Choroid plexus epithelial cell (primary cell): Measurements from ENCODE around the gene TMPRSS2.

Experiments used
- DNase-seq: peaks from one replicate; pipeline ENCODE4 v3.0.0-alpha.2; 2010; ENCODE audit warnings: low read depth
- H3K4me3 ChIP-seq: 2 replicates; pipeline ENCODE4 v1.5.1; 2011; ENCODE audit warnings: low read depth, mild to moderate bottlenecking, control low read depth, low read length, moderate library complexity
- TF ChIP-seq, protein P1 (sequence below): conservative IDR thresholded peaks from 2 replicates; pipeline ENCODE4 v1.5.1; 2011; ENCODE audit warnings: low read depth, mild to moderate bottlenecking, control low read depth, inconsistent platforms, low read length, moderate library complexity

TMPRSS2 gene

GRCh38 chr21:41478319-41479177, 29.4 kb downstream of the TMPRSS2 start:
- no peak overlapping the region for H3K4me3 ChIP-seq
- TF ChIP-seq, protein P1, sequence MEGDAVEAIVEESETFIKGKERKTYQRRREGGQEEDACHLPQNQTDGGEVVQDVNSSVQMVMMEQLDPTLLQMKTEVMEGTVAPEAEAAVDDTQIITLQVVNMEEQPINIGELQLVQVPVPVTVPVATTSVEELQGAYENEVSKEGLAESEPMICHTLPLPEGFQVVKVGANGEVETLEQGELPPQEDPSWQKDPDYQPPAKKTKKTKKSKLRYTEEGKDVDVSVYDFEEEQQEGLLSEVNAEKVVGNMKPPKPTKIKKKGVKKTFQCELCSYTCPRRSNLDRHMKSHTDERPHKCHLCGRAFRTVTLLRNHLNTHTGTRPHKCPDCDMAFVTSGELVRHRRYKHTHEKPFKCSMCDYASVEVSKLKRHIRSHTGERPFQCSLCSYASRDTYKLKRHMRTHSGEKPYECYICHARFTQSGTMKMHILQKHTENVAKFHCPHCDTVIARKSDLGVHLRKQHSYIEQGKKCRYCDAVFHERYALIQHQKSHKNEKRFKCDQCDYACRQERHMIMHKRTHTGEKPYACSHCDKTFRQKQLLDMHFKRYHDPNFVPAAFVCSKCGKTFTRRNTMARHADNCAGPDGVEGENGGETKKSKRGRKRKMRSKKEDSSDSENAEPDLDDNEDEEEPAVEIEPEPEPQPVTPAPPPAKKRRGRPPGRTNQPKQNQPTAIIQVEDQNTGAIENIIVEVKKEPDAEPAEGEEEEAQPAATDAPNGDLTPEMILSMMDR, result no peak
- DNase-seq, result no peak

- TF ChIP-seq, protein P1, result no peak
- H3K4me3 ChIP-seq, result no peak overlapping the region
- DNase-seq, result no peak
These were observed 30.2 kb downstream of the TMPRSS2 start for GRCh38 chr21:41477641-41478318.

DNA sequence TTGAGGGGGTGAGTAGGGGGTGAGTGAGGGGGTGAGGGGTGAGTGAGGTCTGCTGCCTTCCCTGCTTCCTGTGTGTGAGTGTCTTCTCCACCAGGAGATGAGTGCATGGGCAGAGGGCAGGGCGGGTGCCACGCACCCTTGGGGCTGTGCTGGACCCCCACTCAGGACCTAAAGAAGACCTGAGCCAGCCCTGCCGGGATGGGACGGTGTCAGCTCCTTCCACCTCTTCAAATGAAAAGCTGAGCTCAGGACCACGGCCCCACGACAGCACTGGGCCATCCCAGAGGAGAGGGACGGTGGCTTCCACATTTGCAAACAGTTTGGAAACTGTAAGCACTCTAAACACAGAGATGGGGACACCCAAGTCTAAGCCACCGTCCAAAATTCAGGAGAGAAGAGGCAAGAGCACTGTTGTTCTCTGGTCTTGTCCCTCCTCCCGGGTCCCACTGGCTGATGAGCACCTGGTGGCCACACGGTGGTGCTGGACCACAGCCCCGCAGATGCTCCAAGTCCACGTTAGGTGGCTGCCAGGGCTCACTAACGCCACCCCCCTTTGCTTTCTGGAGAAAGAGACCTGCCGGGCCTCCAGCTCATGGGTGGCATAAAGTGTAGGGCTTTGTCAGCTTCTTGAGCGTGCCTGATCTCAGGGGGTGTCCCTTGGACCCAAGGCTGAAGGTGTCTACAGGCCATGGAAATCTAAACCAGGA, 32.1 kb downstream of the TMPRSS2 start:
- no peak for DNase-seq
- TF ChIP-seq, protein P1, result no peak
- no peak overlapping the region for H3K4me3 ChIP-seq

DNA sequence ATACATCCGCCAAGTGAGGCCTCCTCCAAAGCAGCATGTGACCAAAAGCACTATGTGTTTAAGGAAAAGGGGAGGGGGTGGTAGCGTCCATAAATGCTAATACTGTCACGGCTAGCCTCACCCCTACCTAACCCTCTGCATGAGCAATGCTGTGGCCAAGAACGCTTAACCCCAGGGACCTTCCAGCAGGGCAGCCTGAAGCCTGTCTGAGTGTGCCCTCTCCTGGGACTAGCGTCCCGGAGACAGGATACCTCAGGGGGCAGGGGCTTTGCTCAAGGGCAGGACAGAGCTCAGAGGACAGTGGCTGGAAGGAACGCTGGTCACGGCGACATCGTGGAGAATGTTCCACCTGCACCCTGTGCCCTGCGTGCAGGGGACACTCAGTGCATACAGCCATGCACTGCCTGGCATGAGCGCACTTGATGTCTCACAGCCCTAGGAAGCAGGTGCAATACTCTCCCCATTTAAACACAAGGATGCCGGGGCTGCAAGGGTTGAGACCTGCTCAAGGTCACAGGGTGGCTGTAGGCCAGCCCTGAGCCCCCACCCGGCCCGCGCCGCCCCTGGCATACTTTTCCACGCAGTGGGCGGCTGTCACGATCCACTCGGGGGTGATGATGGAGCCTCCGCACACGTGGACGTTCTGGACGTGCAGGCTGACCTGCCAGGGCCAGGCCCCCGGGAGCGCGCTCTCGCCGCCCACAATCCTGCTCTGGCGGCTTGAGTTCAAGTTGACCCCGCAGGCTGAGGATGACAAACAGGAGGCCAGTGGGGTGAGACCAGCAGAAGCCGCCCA, 35.0 kb downstream of the TMPRSS2 start:
- H3K4me3 ChIP-seq, result no peak overlapping the region
- TF ChIP-seq, protein P1, result no peak
- no peak for DNase-seq

- TF ChIP-seq, protein P1, result no peak
- DNase-seq, result no peak
- H3K4me3 ChIP-seq, result no peak overlapping the region
These were observed 37.9 kb downstream of the TMPRSS2 start for GRCh38 chr21:41470054-41470453.

DNA sequence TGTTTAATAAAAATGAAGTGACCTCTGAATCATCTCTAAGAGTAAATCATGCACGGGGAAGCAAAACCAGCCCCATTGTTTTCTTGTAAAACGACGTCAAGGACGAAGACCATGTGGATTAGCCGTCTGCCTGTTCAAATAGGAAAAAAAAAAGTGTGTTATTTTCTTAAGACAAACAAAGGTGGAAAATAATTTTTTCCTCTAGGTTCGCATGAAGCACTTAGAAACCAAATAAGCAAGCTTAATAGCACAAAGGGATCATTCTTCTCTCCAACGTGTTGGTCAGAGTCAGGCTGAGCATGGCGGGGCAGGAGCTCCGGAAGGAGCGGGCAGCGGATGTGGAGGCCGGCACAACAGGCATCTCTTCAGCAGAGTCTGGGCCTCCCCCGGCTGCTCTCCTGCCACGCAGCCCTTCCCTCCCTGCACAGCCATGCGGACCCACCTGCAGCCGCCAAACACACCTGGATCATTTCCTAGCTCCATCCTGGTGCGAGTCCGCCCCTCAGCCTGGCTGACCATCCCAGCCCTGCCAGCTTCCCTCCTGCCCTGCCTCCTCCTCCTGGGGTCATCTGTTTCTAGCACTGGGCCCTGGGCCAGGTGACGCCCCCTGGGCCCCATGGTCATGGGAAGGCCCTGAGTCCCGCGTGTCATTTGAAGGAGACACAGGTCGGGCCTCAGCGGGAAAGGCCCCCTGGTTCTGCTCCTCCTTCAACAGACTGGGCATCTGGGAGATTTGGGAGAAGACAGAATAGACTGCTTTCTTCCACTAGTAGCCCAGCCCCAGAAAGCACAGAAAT, 41.7 kb downstream of the TMPRSS2 start:
- DNase-seq, result no peak
- no peak overlapping the region for H3K4me3 ChIP-seq
- TF ChIP-seq, protein P1, result no peak
